ENCODE measurements around the gene CASTOR1. TPM values are rescaled to one million over a fixed set of nuclear protein-coding genes. Genes with fewer than 3 reads are reported as not detected.

CASTOR1 gene
- total RNA-seq, 1 donor from 2014 or later, result 11.6 TPM

DNA sequence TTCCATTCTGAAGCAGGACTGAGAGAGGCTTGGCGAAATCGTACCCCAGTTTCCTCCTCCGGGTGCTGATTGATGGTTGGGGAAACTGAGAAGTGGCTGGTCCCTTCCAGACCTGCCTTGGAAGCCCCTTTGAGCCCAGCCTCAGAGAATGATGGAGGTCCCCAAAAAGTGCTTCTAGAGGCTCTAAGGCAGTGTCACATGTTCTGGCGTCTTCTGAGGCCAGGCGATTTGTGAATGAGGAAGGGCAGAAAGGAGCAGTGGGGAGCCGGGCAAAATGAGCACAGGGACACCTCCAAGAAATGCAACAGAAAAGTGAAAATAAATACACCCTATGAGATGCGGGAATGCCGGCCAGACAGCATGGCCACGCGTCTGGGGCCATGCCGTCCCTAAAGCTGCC is 41.7 kb downstream of the CASTOR1 start:
- no peak for DNase-seq (ENCODE audit: low spot score)

DNA sequence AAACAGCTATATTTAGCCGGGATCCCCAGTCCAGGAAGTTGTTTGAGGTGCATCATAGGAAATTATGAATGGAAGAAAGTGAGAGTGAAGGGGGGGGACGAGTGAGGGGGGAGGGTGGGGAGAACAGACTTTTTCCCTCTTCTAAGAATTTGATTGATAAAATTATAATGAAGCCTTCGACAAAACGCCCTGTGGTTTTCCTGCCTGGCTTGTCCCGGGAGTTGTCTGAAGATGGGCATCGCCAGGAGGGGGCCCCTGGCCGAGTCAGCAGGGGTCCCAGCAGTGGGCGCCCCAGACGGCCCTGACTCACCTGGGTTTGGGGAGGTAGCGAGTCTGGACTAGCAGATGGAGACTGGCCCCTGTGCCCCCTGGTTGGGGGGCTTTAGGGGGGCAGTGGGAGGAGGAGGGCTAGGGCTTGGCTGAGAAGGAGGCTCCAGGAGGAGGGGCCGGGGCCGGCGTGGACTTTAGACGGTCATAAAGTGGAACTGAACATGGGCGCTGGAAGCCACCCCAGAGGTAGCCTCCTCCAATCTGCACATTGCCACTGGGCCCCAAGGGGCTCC is 42.4 kb downstream of the CASTOR1 start:
- DNase-seq (ENCODE audit: low spot score), result no peak

GRCh38 chr22:30245985-30246813 is 43.1 kb downstream of the CASTOR1 start, which contains the start of gene LIF:
Gene LIF (minus strand): TSS chr22:30246759. CDS start chr22:30246695, 64 bp downstream.
- DNase-seq (ENCODE audit: low spot score), result no peak

DNA sequence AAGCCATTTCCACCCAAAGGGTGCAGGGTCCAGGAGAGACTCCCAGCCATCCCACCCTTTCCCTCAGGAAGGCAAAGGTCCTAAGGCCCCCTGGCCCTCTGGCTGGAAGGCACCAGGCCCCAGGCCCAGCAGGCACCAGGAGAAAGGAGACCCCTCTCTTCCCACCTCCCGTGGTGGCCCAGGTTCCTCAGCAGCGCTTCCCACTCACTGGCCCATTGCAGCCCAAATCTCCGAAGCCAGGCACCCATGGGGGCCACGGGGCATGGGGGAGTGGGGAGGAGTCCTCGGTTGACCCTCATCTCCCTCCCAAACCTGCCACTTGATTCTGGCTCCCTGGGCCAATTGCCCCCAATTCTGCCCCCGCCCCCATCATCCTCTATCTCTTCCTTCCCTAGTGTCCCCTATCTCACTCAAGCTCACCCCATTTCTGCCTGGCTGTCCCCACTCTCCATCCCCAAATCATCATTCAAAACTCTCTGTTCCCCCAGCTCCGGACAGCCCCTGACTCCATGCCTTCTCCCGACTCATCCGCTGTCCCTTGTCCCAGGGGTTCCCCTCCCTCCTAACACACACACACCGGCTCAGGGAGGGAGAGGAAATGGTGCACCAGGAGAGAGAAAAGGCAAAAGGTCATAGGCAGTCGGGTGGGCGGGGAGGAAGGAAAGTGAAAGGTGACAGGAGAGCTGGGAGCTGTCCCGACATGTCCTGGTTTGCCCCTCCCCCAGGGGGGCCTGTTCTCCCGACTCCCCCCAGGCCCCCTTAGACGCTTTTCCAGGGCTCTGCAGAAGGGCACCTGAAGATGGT is 43.9 kb downstream of the CASTOR1 start:
- DNase-seq (ENCODE audit: low spot score), result no peak

DNA sequence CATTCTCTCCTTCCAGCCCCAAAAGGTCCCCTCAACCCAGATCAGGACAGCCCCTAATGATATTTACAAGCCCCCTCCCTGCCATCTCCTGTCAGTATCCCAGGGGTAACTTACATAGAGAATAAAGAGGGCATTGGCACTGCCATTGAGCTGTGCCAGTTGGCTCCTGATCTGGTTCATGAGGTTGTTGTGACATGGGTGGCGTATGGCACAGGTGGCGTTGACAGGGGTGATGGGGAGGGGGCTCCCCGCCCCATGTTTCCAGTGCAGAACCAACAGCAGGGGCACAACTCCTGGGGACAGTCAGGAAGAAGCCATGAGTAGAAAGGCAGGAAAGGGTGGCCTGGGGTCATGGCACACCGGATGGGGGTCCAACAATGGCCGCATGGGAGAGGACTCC is 44.7 kb downstream of the CASTOR1 start:
- no peak for DNase-seq (ENCODE audit: low spot score)

DNA sequence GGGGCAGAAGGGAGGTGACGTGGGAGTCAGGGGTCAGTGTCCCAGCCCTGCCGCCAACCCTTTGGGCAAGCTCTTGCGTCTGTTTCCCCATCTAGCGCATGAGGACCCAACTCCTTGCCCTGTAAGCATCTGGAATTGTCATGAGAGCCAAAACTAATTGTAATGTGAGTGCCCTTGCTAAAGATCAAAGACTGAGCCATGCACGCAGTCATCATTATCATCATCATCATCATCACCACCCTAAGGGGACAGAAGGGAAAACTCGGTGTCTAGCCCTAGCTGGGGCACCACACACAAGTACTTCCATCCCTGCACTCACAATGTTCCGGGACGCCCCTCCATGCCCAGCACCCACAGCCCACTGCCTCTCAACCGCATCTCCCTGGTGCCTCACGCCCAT is 45.2 kb downstream of the CASTOR1 start:
- DNase-seq (ENCODE audit: low spot score), result no peak

DNA sequence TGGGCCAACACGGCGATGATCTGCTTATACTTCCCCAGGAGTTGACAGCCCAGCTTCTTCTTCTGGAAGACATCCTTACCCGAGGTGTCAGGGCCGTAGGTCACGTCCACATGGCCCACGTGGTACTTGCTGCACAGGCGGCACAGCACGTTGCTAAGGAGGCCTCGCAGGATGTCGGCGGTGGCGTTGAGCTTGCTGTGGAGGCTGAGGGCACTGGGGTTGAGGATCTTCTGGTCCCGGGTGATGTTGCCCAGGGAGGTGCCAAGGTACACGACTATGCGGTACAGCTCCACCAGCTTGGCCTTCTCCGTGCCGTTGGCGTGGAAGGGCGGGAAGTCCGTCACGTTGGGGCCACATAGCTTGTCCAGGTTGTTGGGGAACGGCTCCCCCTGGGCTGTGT is 45.6 kb downstream of the CASTOR1 start:
- DNase-seq (ENCODE audit: low spot score), result no peak

GRCh38 chr22:30241576-30242371 is 47.5 kb downstream of the CASTOR1 start:
- DNase-seq (ENCODE audit: low spot score), result no peak

DNA sequence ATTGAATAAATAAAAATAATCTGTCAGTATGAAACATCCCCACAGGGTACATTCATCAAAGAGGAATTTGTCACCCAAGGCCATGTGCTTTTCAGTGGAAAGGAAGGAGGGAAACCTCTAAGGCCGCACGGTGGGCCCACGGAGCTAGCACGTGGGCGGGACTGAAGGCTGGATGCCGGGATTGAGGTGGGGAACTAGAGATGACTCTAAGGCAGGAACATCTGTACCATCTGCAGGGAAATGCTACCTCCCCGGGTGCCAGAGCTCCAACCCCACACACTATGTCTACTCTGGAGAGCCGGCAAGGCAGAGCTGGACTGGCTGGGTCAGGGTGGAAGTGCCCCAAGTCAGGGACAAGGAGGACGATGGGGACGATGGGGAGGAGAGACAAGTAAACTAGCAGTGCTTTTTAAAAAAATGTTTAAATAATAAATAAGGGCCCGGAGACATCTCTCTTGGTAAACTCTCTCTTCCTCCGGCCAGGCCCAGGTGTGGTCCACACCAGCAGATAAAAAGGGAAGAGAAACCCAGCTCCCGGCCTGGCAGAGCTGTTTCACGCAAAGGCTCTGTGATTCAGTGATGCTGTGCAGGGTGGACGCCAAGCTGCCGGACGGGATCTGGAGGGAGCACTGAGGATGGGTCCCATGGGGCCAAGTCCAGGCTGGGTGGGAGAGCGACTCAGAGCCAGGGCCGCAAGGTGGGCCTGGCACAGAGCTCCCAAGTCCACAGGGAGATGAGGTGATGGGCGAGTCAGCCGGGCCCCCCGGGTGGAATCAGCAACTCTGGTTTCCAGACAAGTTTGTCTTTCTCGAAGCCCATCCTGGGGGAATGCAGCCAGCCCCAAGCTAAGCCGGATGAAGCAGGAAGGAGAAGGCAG is 48.5 kb downstream of the CASTOR1 start:
- no peak for DNase-seq (ENCODE audit: low spot score)

- no peak for DNase-seq (ENCODE audit: low spot score)
These were observed 49.6 kb downstream of the CASTOR1 start for GRCh38 chr22:30239488-30240405.

GRCh38 chr22:30238661-30239487 is 50.4 kb downstream of the CASTOR1 start:
- no peak for DNase-seq (ENCODE audit: low spot score)

DNA sequence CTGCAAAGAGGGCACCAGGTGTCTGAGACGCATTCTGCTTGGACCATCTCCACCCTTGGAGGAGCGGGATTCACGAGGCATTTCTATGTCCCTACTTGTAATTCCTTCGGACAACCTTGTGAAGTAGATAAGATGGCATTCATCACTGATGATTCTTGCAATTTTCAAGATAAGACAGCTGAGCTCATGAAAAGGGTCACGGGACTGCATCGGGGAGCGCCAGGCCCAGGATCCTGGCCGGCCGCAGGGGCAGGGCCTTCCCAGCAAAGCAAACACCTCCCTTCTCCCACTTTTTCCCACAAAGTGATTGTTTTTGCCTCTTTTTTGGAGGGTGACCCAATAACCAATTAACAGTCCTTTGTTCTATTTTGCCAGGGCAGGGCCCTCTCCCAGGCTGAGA is 51.2 kb downstream of the CASTOR1 start:
- no peak for DNase-seq (ENCODE audit: low spot score)

- no peak for DNase-seq (ENCODE audit: low spot score)
These were observed 52.4 kb downstream of the CASTOR1 start for GRCh38 chr22:30236875-30237274.

DNA sequence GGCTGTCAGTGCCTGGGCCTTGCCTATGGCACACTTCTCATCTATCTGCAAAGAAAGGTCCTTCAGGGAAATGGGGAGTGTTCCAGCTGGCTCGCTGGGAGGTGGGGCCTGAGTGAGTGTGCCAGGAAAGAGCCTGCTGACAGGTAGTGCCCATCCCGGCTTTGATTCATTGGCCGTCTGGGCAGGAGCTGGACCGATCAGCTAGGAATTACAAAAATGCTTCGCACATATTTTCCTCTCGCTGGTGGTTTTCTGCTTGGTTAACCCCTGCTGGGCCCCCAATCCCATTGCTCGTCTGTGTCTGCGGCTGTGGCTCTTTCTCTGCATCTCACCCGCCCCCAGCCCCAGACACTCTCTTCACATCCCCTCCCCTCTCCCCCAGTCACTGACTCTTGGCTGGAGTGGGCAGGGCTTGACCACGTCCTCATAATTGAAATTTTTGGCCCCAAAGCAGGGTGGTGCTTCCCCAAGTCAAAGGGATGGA is 53.6 kb downstream of the CASTOR1 start:
- no peak for DNase-seq (ENCODE audit: low spot score)

Data from mesenteric fat pad (tissue), 1 donor.